GM18505 (cell line): Measurements from ENCODE around the gene LHX1.

Experiments
- ATAC-seq: cut with Tn5 transposase; IDR thresholded peaks from one replicate; pipeline ENCODE4 v1.9.1; 2021; ENCODE audit not compliant: unreplicated experiment
- POLR2A ChIP-seq: IDR thresholded peaks from 4 replicates; pipeline ENCODE4 v1.6.1; 2011; ENCODE audit warnings: borderline replicate concordance; ENCODE audit not compliant: insufficient read depth, insufficient read length; ENCODE audit errors: extremely low read depth

The LHX1 gene

DNA sequence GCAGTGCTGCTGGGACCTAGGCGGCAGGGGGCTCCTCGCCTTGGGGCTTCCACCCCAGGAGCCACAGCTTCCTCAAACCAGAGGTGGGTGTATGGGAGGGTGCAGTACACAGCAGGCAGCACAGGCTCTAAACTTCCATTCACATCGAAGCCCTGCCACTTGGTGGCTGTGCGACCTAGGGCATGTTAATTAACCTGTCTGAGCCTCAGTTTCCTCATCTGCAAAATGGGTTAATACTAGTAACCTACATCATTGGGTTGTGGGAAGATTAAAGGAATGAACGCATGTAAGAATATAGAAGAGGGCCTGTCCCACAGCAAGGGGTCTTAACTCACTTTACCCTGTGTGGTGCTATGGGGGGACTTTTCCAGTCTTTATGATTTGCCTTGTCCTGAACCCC lies 26.8 kb upstream of the LHX1 start:
- no peak for TF ChIP-seq POLR2A
- ATAC-seq, result no peak

DNA sequence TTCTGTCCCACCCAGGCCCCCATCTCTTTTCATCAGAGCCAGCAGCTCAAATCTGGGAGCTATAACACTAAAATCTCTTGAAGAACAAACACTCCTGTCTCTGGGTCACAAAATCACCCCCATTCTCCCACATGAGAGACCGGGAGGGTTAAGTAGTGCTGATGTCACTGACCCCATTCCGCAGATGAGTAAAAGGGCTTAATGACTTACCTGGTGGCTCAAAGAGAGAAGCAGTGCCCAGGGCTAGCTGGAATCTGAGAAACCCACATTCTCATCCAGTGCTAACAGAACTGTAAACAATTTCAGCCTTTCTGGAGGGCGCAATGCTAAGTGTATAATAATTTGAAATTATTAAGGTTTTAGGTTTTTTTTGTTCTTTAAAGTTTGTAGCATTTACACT lies 26.3 kb upstream of the LHX1 start:
- ATAC-seq, result no peak
- TF ChIP-seq POLR2A, result no peak

DNA sequence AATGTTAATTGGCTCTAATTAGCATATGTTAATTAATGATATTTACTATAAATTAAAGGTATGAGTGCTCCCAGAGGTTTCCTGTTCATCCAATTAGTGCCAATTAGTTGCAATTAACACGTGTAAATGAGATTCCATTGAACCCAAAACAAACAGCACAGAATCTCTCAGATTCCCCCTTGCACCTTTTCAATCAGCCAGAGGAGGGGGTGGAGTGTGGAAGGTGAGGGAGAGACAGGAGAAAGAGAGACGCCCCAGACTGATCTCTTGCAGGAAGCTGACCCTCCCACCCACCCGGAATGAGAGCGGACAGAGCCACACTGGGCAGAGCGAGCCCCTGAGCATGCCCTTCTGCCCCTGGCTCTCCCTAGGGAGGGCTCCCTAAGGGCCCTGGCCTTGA lies 24.1 kb upstream of the LHX1 start:
- no peak for ATAC-seq
- TF ChIP-seq POLR2A, result no peak

DNA sequence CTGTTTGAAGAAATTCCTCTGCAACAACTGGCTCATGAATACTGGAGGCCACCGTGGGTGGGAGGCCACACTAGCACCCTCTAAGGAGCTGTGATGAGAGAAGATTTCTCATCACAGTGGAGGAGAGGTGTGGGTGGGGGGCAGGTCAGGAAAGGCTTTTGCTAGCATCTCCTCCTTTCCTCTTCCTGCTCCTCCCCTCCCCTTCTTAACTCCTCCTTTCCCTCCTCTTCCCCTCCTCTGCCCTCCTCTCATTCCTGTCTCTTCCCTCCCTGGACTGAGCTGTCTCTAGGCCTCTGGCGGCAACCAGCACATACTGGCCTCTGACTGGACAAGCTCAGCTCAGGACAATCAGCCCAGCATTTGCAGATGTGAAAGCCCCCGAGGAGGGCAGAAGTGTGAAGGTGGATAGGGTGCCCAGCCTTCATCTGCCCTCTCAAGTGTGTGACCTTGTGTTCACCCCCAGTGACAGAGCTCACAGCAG lies 19.0 kb upstream of the LHX1 start:
- no peak for ATAC-seq
- no peak for TF ChIP-seq POLR2A

DNA sequence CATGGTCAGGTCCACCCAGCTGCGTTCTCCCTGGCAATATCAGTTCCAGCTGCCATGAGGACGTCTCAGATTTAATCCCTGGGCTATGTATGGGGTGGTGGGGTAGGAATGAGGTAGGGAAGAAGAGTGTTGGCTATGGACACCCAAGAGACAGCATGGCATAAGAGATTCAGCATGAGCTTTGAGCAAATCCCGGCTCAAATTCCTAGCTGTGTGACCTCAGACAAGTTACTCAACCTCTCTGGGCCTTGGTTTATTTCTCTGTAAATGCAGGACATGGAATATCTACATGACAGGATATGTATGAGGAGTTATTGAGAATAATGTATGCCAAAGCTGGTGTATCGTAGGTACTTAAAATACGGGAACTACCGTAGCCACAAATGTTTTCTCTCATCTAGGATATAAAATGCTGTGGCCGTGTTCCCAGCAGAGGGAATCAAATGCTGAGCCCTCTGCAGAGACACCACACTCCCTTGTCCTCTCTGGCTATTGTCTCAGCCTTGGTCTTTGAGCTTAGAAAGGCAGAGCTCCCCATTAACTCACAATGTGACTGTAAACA lies 17.8 kb upstream of the LHX1 start:
- TF ChIP-seq POLR2A, result no peak
- ATAC-seq, result no peak

DNA sequence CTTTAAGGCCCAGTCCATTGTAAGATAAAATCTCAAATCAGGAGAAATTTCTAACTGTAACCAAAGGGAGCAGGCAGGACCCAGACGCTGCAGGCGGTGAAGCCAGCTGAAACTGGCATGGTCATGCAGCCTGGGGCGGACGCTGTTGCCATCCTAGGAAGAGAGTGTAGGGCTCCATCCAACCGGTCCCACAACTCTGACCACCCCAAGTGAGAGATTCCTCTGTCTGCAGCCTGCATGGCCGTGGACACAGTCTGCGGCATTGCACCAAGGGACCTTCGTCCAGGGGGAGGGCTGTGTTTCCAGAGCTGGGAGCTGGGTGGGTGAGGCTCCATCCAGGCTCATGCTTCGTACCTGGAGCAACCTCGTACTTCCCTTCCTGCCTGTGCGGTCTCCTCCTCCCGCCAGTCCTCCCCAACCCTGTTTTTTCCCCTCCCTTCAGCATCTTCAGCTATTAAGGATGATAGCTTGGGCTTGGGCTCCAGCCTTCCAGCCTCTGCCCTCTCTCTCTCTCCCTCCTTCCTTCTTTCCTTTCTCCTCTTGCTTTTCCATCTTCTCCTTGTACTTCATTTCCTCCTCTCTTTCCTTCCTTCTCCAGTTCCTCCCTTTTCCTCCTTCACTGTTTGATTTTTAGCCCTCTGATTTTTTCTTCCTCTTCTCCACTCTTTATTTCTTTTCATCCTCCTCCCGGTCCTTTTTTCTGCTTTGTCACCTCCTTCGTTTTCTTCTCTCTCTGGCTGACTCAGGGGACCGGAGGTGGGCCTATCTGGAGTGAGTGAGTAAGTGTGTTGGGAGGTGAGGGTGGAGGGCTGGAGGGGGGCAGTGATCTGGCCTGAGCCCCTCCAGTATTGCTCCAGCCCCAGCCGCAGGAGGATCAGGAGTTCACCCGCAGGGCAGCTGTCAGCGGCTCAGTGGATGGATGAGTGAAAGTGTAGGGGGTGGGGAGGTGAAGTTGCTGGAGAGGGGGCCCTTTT lies 17.0 kb upstream of the LHX1 start:
- ATAC-seq, result no peak
- TF ChIP-seq POLR2A, result no peak

GRCh38 chr17:36921095-36921851 lies 16.0 kb upstream of the LHX1 start:
- no peak for TF ChIP-seq POLR2A
- ATAC-seq, result no peak

- ATAC-seq, result no peak
- no peak for TF ChIP-seq POLR2A
These were observed 15.1 kb upstream of the LHX1 start for GRCh38 chr17:36922175-36922574.

GRCh38 chr17:36923814-36924221 lies 13.5 kb upstream of the LHX1 start:
- ATAC-seq, result no peak
- TF ChIP-seq POLR2A, result no peak

GRCh38 chr17:36926226-36926625 lies 11.0 kb upstream of the LHX1 start:
- ATAC-seq, result no peak
- TF ChIP-seq POLR2A, result no peak

- no peak for ATAC-seq
- no peak for TF ChIP-seq POLR2A
These were observed 10.6 kb upstream of the LHX1 start for GRCh38 chr17:36926701-36927100.

GRCh38 chr17:36928471-36929345 lies 8.6 kb upstream of the LHX1 start:
- ATAC-seq, result no peak
- TF ChIP-seq POLR2A, result no peak
